ENCODE results near the gene CORO2A.

CORO2A gene

GRCh38 chr9:98152526-98152925, 39.9 kb downstream of the CORO2A start:
- H3K27ac Mint-ChIP-seq, result no peak overlapping the region
- H3K4me3 Mint-ChIP-seq, result no peak overlapping the region
- no peaks in the 10 kb centered on the region for H3K36me3 Mint-ChIP-seq (ENCODE audit: low read depth)
- H3K4me1 Mint-ChIP-seq (ENCODE audit: low read depth), result no peaks in the 10 kb centered on the region
- no peaks in the 10 kb centered on the region for H3K27me3 Mint-ChIP-seq
- no peaks in the 10 kb centered on the region for H3K9me3 Mint-ChIP-seq

- Mint-ChIP-seq H3K36me3 (ENCODE audit: low read depth) (no peaks in the 10 kb centered on the region), H3K9me3 (no peaks in the 10 kb centered on the region), H3K27me3 (no peaks in the 10 kb centered on the region), H3K4me1 (ENCODE audit: low read depth) (no peaks in the 10 kb centered on the region), H3K27ac (no peak overlapping the region), H3K4me3 (no peak overlapping the region)
Observed at GRCh38 chr9:98150721-98151120, 41.7 kb downstream of the CORO2A start.

GRCh38 chr9:98150164-98150563, 42.3 kb downstream of the CORO2A start:
- Mint-ChIP-seq H3K9me3 (no peaks in the 10 kb centered on the region), H3K36me3 (ENCODE audit: low read depth) (no peaks in the 10 kb centered on the region), H3K4me3 (no peak overlapping the region), H3K27me3 (no peaks in the 10 kb centered on the region), H3K4me1 (ENCODE audit: low read depth) (no peaks in the 10 kb centered on the region), H3K27ac (no peak overlapping the region)

- Mint-ChIP-seq H3K27me3 (no peaks in the 10 kb centered on the region), H3K27ac (no peak overlapping the region), H3K9me3 (no peaks in the 10 kb centered on the region), H3K36me3 (ENCODE audit: low read depth) (no peaks in the 10 kb centered on the region), H3K4me3 (no peak overlapping the region), H3K4me1 (ENCODE audit: low read depth) (no peaks in the 10 kb centered on the region)
Observed at GRCh38 chr9:98149422-98149821, 43.0 kb downstream of the CORO2A start.

GRCh38 chr9:98148486-98148885, 44.0 kb downstream of the CORO2A start:
- H3K36me3 Mint-ChIP-seq (ENCODE audit: low read depth), result no peaks in the 10 kb centered on the region
- H3K27me3 Mint-ChIP-seq, result no peaks in the 10 kb centered on the region
- no peak overlapping the region for H3K4me3 Mint-ChIP-seq
- no peak overlapping the region for H3K27ac Mint-ChIP-seq
- H3K9me3 Mint-ChIP-seq, result no peaks in the 10 kb centered on the region
- H3K4me1 Mint-ChIP-seq (ENCODE audit: low read depth), result no peaks in the 10 kb centered on the region

GRCh38 chr9:98147582-98147981, 44.9 kb downstream of the CORO2A start:
- no peak overlapping the region for H3K27ac Mint-ChIP-seq
- no peak overlapping the region for H3K4me3 Mint-ChIP-seq
- no peaks in the 10 kb centered on the region for H3K36me3 Mint-ChIP-seq (ENCODE audit: low read depth)
- no peaks in the 10 kb centered on the region for H3K27me3 Mint-ChIP-seq
- no peaks in the 10 kb centered on the region for H3K9me3 Mint-ChIP-seq
- no peaks in the 10 kb centered on the region for H3K4me1 Mint-ChIP-seq (ENCODE audit: low read depth)

- H3K36me3 Mint-ChIP-seq (ENCODE audit: low read depth), result no peaks in the 10 kb centered on the region
- H3K4me3 Mint-ChIP-seq, result no peak overlapping the region
- no peaks in the 10 kb centered on the region for H3K27me3 Mint-ChIP-seq
- H3K4me1 Mint-ChIP-seq (ENCODE audit: low read depth), result no peaks in the 10 kb centered on the region
- no peaks in the 10 kb centered on the region for H3K9me3 Mint-ChIP-seq
- no peak overlapping the region for H3K27ac Mint-ChIP-seq
Observed at GRCh38 chr9:98146101-98146991, 46.1 kb downstream of the CORO2A start.

- H3K27me3 Mint-ChIP-seq, result no peaks in the 10 kb centered on the region
- no peaks in the 10 kb centered on the region for H3K4me1 Mint-ChIP-seq (ENCODE audit: low read depth)
- H3K27ac Mint-ChIP-seq, result no peak overlapping the region
- no peak overlapping the region for H3K4me3 Mint-ChIP-seq
- H3K36me3 Mint-ChIP-seq (ENCODE audit: low read depth), result no peaks in the 10 kb centered on the region
- H3K9me3 Mint-ChIP-seq, result no peaks in the 10 kb centered on the region
Observed at GRCh38 chr9:98144631-98145030, 47.8 kb downstream of the CORO2A start.

- H3K4me3 Mint-ChIP-seq, result no peak overlapping the region
- no peaks in the 10 kb centered on the region for H3K9me3 Mint-ChIP-seq
- H3K27me3 Mint-ChIP-seq, result no peaks in the 10 kb centered on the region
- no peaks in the 10 kb centered on the region for H3K36me3 Mint-ChIP-seq (ENCODE audit: low read depth)
- no peaks in the 10 kb centered on the region for H3K4me1 Mint-ChIP-seq (ENCODE audit: low read depth)
- no peak overlapping the region for H3K27ac Mint-ChIP-seq
Observed at GRCh38 chr9:98144076-98144475, 48.4 kb downstream of the CORO2A start.

GRCh38 chr9:98142925-98143481, 49.4 kb downstream of the CORO2A start:
- Mint-ChIP-seq H3K27me3 (no peaks in the 10 kb centered on the region), H3K36me3 (ENCODE audit: low read depth) (no peaks in the 10 kb centered on the region), H3K27ac (no peak overlapping the region), H3K9me3 (no peaks in the 10 kb centered on the region), H3K4me3 (no peak overlapping the region), H3K4me1 (ENCODE audit: low read depth) (no peaks in the 10 kb centered on the region)

GRCh38 chr9:98142182-98142907, 50.1 kb downstream of the CORO2A start:
- Mint-ChIP-seq H3K27me3 (no peaks in the 10 kb centered on the region), H3K27ac (no peak overlapping the region)

GRCh38 chr9:98140503-98140902, 51.9 kb downstream of the CORO2A start:
- H3K9me3 Mint-ChIP-seq, result no peaks in the 10 kb centered on the region
- no peaks in the 10 kb centered on the region for H3K27me3 Mint-ChIP-seq
- H3K27ac Mint-ChIP-seq, result no peak overlapping the region

More at GRCh38 chr9:98142182-98142907, 50.1 kb downstream of the CORO2A start:
- Mint-ChIP-seq H3K9me3 (no peaks in the 10 kb centered on the region), H3K4me3 (no peak overlapping the region), H3K36me3 (ENCODE audit: low read depth) (no peaks in the 10 kb centered on the region), H3K4me1 (ENCODE audit: low read depth) (no peaks in the 10 kb centered on the region)

GRCh38 chr9:98136489-98136888, 55.9 kb downstream of the CORO2A start:
- Mint-ChIP-seq H3K27me3 (no peaks in the 10 kb centered on the region), H3K4me1 (ENCODE audit: low read depth) (no peaks in the 10 kb centered on the region), H3K27ac (no peak overlapping the region), H3K36me3 (ENCODE audit: low read depth) (no peaks in the 10 kb centered on the region), H3K9me3 (no peaks in the 10 kb centered on the region), H3K4me3 (no peak overlapping the region)

More at GRCh38 chr9:98140503-98140902, 51.9 kb downstream of the CORO2A start:
- no peaks in the 10 kb centered on the region for H3K4me1 Mint-ChIP-seq (ENCODE audit: low read depth)
- no peak overlapping the region for H3K4me3 Mint-ChIP-seq
- H3K36me3 Mint-ChIP-seq (ENCODE audit: low read depth), result no peaks in the 10 kb centered on the region

GRCh38 chr9:98135938-98136337, 56.5 kb downstream of the CORO2A start:
- H3K4me3 Mint-ChIP-seq, result no peak overlapping the region
- no peak overlapping the region for H3K27ac Mint-ChIP-seq
- no peaks in the 10 kb centered on the region for H3K36me3 Mint-ChIP-seq (ENCODE audit: low read depth)
- no peaks in the 10 kb centered on the region for H3K9me3 Mint-ChIP-seq
- H3K4me1 Mint-ChIP-seq (ENCODE audit: low read depth), result no peaks in the 10 kb centered on the region
- no peaks in the 10 kb centered on the region for H3K27me3 Mint-ChIP-seq

- no peaks in the 10 kb centered on the region for H3K4me1 Mint-ChIP-seq (ENCODE audit: low read depth)
- no peak overlapping the region for H3K27ac Mint-ChIP-seq
- no peak overlapping the region for H3K4me3 Mint-ChIP-seq
- H3K27me3 Mint-ChIP-seq, result no peaks in the 10 kb centered on the region
- no peaks in the 10 kb centered on the region for H3K9me3 Mint-ChIP-seq
- no peaks in the 10 kb centered on the region for H3K36me3 Mint-ChIP-seq (ENCODE audit: low read depth)
Observed at GRCh38 chr9:98135558-98135934, 56.9 kb downstream of the CORO2A start.
